ENCODE data around the gene AQP6.

The AQP6 gene

DNA sequence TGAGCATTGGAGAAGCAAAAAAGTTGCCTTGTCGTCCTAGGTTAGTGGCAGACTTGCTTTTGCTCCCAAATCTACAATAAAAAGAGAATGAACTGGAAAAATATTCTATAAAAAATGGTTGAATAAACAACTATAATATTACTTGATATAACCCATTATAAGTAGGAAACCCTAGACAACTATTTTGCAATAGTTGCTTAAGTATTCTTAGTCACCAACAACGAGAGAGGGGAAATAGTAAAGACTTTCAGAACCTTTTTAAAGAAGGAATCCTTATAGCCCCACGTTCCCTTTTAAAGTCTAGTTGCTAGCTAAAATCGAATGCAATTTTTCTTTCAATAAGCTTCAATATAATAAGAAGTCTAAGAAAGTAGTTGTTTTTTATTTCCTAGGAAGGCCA, 17.5 kb downstream of the AQP6 start:
- CTCF ChIA-PET, result interaction anchor here (1.4 kb wide), 2 partner anchors 35 to 80 kb away, joined by 4 to 5 read pairs; partner anchors contain the start of gene RACGAP1
- no peak for DNase-seq
- Mint-ChIP-seq H3K4me3 (no peak overlapping the region), H3K27ac (no peak overlapping the region), H3K4me1 (no peaks in the 10 kb centered on the region), H3K36me3 (peaks cover 69% of the 10 kb centered on the region), H3K9me3 (no peaks in the 10 kb centered on the region), H3K27me3 (no peaks in the 10 kb centered on the region)

DNA sequence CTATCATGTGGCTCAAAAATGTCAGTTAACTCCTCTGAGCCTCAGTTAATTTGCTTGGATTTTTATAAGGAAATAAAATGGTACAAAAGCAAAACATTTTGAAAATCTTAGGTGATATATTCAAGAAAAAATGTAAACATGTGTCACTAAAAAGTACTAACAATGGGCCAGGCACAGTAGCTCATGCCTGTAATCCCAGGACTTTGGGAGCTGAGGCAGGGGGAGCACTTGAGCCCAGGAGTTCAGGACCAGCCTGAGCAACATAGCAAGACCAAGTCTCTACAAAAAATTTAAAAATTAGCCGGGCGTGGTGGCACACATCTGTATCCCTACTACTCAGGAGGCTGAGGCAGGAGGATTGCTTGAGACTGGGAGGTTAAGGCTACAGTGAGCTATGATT, 25.7 kb downstream of the AQP6 start:
- Mint-ChIP-seq H3K4me1 (no peaks in the 10 kb centered on the region), H3K27me3 (no peaks in the 10 kb centered on the region), H3K27ac (no peak overlapping the region), H3K9me3 (no peaks in the 10 kb centered on the region), H3K4me3 (no peak overlapping the region), H3K36me3 (peaks cover 55% of the 10 kb centered on the region)
- CTCF ChIA-PET, result interaction anchor here (1.1 kb wide), 1 partner anchor 16 kb away, joined by 4 read pairs; no protein-coding TSS in a partner anchor
- DNase-seq, result no peak

DNA sequence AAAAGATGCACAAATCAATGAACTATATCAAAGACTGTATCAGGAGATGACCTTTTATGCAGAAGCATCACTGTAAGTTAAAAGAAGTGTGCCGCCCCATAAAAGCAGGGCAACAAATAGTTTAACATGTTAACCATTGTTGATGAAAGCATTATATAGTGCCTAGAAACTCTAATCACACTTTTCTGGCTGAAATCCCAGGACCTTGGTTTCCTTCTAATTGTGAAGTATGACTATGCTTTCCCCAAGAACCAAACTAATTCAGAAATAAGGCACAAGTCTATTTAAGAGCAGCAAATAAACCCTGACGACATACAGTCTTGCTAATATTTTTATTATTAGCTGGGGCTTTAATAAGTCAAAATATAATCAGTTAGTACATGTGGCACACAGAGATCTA, 30.8 kb downstream of the AQP6 start:
- CTCF ChIA-PET, result interaction anchor here (1.8 kb wide), 1 partner anchor 34 kb away, joined by 6 read pairs; no protein-coding TSS in a partner anchor
- no peak overlapping the region for H3K27ac Mint-ChIP-seq
- H3K27me3 Mint-ChIP-seq, result no peaks in the 10 kb centered on the region
- H3K9me3 Mint-ChIP-seq, result no peaks in the 10 kb centered on the region
- no peaks in the 10 kb centered on the region for H3K4me1 Mint-ChIP-seq
- H3K36me3 Mint-ChIP-seq, result peaks cover 64% of the 10 kb centered on the region
- DNase-seq, result no peak
- no peak overlapping the region for H3K4me3 Mint-ChIP-seq

DNA sequence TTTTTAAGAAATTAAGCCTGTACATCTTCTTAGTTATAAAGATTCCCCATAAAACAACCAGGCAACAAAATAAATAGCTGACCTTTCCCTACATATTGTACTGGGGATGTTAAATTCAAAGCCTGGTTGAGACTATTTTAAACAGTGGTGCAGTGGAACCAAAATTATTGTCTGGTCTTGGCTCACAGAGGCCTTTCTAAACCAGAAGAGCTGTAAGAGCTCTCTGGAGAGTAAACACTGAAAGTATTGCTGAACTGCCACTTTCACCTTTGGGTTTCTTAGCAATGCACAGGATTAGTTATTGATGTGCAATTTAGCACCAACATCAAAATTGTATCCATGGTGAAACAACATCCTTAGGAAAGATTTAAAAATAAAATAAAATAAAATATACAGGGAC, 31.9 kb downstream of the AQP6 start:
- no peaks in the 10 kb centered on the region for H3K9me3 Mint-ChIP-seq
- no peaks in the 10 kb centered on the region for H3K4me1 Mint-ChIP-seq
- no peaks in the 10 kb centered on the region for H3K27me3 Mint-ChIP-seq
- CTCF ChIA-PET, result interaction anchor here (0.7 to 1.4 kb wide), 4 partner anchors 9 to 66 kb away, joined by 3 to 6 read pairs (median 4); no protein-coding TSS in a partner anchor
- no peak for DNase-seq
- no peak overlapping the region for H3K4me3 Mint-ChIP-seq
- H3K27ac Mint-ChIP-seq, result no peak overlapping the region
- peaks cover 60% of the 10 kb centered on the region for H3K36me3 Mint-ChIP-seq

DNA sequence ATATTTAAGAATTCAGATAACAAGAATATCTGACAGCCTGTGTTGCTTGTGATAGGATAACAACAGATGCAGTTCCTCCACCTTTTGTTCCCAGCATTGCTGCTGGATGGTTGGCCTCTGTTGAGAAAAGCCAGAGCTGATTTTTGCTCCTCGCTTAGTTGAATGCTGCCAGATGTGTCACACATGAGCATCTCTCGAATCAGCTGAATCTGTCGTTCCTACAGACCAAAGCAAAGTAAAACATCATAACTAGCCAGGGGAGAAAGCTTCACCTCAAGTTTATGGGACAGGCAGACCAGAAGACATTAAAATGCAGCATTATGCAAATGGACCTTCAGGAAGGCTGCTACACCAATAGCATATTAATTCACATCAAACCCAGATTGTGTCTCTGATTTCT, 32.4 kb downstream of the AQP6 start:
- H3K36me3 Mint-ChIP-seq, result peaks cover 62% of the 10 kb centered on the region
- no peaks in the 10 kb centered on the region for H3K9me3 Mint-ChIP-seq
- no peak overlapping the region for H3K4me3 Mint-ChIP-seq

DNA sequence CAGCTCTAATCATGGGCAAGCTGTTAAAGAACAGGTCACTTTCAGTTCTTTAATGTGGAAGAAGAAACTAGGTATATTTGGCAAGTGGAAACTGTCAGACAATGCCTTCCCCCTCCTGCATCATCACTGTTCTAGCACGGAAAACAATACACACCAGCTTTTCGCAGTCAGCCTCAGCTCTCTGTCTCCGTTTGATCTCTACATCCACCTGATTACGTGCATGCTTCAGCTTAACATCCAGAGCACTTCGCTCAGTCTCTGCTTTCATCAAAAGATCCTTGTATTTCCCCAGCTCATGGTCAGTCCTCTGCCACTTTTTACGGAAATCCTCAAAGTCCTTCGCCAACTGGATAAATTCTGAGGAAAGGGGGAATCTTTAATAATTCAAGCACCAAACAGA, 33.5 kb downstream of the AQP6 start:
- Mint-ChIP-seq H3K36me3 (peaks cover 56% of the 10 kb centered on the region), H3K27ac (peak overlapping the region; percentile 45), H3K4me1 (no peaks in the 10 kb centered on the region), H3K27me3 (no peaks in the 10 kb centered on the region), H3K9me3 (no peaks in the 10 kb centered on the region), H3K4me3 (no peak overlapping the region)
- no peak for DNase-seq
- CTCF ChIA-PET, result interaction anchor here (1.0 to 1.3 kb wide), 3 partner anchors 10 to 243 kb away, joined by 3 to 4 read pairs (median 3); no protein-coding TSS in a partner anchor

More for the DNA sequence above, 32.4 kb downstream of the AQP6 start:
- Mint-ChIP-seq H3K4me1 (no peaks in the 10 kb centered on the region), H3K27ac (no peak overlapping the region), H3K27me3 (no peaks in the 10 kb centered on the region)
- CTCF ChIA-PET, result interaction anchor here (0.9 to 1.4 kb wide), 3 partner anchors 21 to 66 kb away, joined by 3 to 6 read pairs (median 4); no protein-coding TSS in a partner anchor
- DNase-seq, result no peak

DNA sequence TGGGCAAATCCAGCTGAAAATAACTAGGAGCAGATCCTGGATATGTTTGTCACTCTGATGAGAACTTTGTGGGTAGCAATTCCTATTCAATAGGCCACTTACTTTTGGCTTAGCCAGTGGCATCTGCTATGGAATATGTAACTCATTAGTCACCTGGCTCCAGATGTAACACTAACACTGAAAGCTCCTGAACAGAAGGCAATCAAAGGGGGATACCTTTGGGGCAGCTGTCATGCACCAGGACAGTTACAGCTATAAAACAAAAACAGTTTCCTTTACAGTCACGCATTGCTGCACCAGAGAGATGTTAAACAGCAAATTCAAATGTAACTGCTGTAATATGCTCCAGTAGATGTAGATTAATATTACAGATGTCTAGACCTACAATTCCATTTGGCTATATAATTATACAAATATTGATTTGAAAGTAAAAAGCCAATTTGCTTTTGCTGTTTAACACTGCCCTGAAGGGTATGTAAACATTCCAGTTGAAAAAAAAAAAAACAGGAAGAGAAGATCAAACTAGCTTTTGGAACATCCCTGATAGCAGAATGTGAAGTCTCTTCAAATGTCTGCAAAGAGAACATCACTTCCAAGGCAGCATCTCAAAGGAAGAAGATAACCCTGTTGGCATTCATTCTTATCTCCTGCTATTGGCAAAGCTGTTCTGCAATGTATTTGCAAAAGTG, 34.2 kb downstream of the AQP6 start:
- Mint-ChIP-seq H3K4me1 (no peaks in the 10 kb centered on the region), H3K27me3 (no peaks in the 10 kb centered on the region), H3K36me3 (peaks cover 52% of the 10 kb centered on the region), H3K9me3 (no peaks in the 10 kb centered on the region), H3K27ac (no peak overlapping the region), H3K4me3 (no peak overlapping the region)
- CTCF ChIA-PET, result interaction anchor here (1.0 to 1.3 kb wide), 5 partner anchors 9 to 244 kb away, joined by 3 to 4 read pairs (median 3); no protein-coding TSS in a partner anchor
- no peak for DNase-seq

DNA sequence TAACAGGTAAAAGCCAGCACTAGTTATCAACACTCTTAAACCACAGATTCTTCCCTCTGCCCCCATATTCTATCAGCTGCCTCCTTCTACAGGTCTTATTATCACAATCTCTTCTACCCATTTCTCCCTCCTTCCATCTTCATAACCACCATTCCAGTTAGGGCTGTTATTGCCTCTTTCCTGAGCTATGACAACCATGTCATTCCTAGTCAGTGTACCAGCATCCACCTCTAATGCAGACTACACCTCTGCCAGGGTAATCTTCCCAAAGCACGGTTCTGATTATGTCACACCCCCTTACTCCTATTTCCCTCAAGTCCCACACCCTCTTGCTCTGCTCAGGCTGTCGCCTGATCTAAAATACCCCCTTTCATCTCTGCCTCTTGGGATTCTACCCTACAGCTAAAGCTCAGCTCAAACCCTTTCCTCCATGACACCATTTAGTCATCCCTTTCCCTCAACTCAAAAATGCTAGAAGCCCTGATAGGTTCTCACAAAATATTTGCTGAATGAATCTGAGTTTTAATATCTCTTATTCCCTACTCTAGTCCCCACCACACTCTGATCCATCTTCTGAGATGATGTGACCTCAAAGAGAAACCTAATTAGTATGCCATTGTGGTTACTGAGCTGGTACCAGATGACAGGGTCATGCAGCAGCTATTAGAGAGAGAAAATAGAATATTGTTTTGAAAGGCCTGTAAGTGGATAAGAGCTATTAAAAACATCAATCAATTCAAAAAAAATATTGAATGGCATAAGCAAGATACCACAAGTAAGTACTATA, 40.8 kb downstream of the AQP6 start:
- H3K27me3 Mint-ChIP-seq, result no peaks in the 10 kb centered on the region
- no peaks in the 10 kb centered on the region for H3K9me3 Mint-ChIP-seq
- peaks cover 10% of the 10 kb centered on the region for H3K4me1 Mint-ChIP-seq
- CTCF ChIA-PET, result interaction anchor here (0.6 kb wide), 3 partner anchors 9 to 72 kb away, joined by 3 to 4 read pairs (median 3); no protein-coding TSS in a partner anchor
- no peak overlapping the region for H3K27ac Mint-ChIP-seq
- no peak overlapping the region for H3K4me3 Mint-ChIP-seq
- DNase-seq, result no peak
- peaks cover 37% of the 10 kb centered on the region for H3K36me3 Mint-ChIP-seq

DNA sequence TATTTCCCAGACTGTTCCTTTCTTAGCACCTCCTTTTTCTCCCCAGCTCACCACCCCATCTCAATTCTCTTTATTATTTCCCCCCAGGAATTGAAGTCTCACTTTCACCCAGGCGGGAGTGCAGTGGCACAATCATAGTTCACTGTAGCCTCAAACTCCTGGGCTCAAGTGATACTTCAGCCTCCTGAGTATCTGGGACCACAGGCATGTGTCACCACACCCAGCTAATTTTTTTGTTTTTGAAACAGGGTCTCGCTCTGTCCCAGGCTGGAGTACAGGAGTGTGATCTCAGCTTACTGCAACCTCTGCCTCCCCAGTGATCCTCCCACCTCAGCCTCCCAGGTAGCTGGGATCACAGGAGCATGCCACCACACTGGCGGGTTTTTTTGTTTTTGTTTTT, 41.6 kb downstream of the AQP6 start:
- DNase-seq, result no peak
- no peaks in the 10 kb centered on the region for H3K27me3 Mint-ChIP-seq
- peak overlapping the region; percentile 13 for H3K27ac Mint-ChIP-seq
- peaks cover 16% of the 10 kb centered on the region for H3K4me1 Mint-ChIP-seq
- no peak overlapping the region for H3K4me3 Mint-ChIP-seq
- CTCF ChIA-PET, result interaction anchor here (0.6 to 1.0 kb wide), 4 partner anchors 10 to 72 kb away, joined by 3 to 4 read pairs (median 3); no protein-coding TSS in a partner anchor
- H3K9me3 Mint-ChIP-seq, result no peaks in the 10 kb centered on the region
- peaks cover 42% of the 10 kb centered on the region for H3K36me3 Mint-ChIP-seq

DNA sequence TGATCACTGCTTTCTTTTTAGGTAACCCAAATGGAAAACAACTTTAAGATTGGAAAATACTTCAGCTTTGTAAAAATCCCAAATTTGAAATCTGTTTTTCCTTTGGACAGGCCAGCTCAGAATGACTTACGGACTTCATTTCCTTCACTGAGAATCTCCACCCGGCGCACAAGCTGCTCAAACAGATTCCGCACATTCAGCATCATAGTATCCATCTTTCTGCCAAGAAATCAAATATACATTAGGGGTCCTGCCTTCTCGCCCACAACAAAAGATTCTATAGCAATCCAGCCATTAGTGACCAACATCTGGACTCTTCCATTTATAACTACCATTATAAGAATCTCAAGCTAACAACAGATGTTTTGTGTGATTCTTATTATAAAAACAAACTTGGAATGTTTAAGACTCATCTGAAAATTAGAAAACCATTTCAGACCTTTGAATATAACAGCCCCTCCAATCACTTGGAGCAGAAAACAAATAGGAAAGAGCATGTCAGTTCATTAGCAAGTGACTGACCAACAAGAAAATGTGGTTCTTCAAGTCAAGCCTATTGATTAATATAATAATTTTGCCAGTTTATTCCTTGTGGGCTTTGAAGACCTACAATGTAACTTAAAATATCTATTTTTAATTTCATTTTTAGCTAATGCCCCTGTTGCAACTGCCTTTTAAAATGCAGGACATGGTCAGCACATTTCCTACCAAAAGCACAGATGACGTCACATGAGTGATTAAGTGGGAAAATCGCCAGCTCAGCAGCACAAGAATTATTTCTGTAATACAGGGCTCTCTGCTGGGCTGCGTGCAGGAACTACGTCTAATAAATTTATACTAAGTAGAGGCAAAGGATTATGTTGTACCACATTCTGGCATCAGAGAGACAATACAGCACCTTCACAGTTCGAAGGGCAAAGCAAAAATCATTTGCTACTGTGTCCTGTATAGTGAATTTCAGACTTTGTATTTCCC, 44.0 kb downstream of the AQP6 start:
- Mint-ChIP-seq H3K27ac (no peak overlapping the region), H3K9me3 (no peaks in the 10 kb centered on the region), H3K36me3 (peaks cover 40% of the 10 kb centered on the region), H3K4me3 (no peak overlapping the region), H3K4me1 (peaks cover 29% of the 10 kb centered on the region), H3K27me3 (no peaks in the 10 kb centered on the region)
- CTCF ChIA-PET, result interaction anchor here (0.6 to 1.4 kb wide), 6 partner anchors 10 to 50 kb away, joined by 3 to 4 read pairs (median 3); no protein-coding TSS in a partner anchor
- DNase-seq, result no peak

DNA sequence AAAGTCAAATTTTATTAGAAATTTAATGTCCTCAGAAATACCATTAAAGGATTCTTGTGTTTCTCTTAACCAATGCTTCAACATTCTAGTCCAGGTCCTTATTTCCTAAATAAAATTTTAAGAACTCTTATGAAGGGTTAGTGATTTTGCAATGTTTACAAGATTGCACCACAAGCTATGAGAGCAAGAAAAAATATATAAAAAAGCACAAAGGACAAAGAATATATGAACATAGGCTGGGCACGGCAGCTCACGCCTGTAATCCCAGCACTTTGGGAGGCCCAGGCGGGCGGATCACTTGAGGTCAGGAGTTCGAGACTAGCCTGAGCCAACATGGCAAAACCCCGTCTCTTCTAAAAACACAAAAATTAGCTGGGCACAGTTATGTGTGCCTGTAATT, 44.9 kb downstream of the AQP6 start:
- peaks cover 43% of the 10 kb centered on the region for H3K36me3 Mint-ChIP-seq
- H3K4me1 Mint-ChIP-seq, result peaks cover 37% of the 10 kb centered on the region
- H3K9me3 Mint-ChIP-seq, result no peaks in the 10 kb centered on the region
- no peak overlapping the region for H3K27ac Mint-ChIP-seq
- no peak for DNase-seq
- H3K4me3 Mint-ChIP-seq, result no peak overlapping the region
- no peaks in the 10 kb centered on the region for H3K27me3 Mint-ChIP-seq
- CTCF ChIA-PET, result interaction anchor here (1.4 kb wide), 1 partner anchor 22 kb away, joined by 4 read pairs; no protein-coding TSS in a partner anchor

DNA sequence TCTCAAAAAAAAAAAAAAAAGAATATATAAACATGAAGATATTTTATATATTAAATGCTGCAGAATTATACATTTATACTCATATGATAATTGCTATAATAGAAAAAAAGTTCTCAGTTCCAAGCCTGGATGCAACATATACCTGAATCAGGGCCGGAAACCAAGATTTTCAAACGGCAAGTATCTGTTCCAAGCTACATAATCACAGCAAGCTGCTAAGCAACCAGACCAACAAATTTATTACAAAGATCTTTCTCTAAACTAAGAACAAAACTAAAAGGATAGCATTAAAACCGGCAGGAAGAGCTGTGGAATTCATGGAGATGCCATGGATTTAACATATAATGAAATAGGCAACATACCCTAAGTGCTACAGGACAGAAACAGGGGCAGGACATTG, 45.4 kb downstream of the AQP6 start:
- no peak overlapping the region for H3K27ac Mint-ChIP-seq
- peaks cover 47% of the 10 kb centered on the region for H3K36me3 Mint-ChIP-seq
- DNase-seq, result no peak
- H3K4me3 Mint-ChIP-seq, result no peak overlapping the region
- no peaks in the 10 kb centered on the region for H3K27me3 Mint-ChIP-seq
- no peaks in the 10 kb centered on the region for H3K9me3 Mint-ChIP-seq
- CTCF ChIA-PET, result interaction anchor here (1.4 kb wide), 1 partner anchor 21 kb away, joined by 4 read pairs; no protein-coding TSS in a partner anchor
- peaks cover 42% of the 10 kb centered on the region for H3K4me1 Mint-ChIP-seq

DNA sequence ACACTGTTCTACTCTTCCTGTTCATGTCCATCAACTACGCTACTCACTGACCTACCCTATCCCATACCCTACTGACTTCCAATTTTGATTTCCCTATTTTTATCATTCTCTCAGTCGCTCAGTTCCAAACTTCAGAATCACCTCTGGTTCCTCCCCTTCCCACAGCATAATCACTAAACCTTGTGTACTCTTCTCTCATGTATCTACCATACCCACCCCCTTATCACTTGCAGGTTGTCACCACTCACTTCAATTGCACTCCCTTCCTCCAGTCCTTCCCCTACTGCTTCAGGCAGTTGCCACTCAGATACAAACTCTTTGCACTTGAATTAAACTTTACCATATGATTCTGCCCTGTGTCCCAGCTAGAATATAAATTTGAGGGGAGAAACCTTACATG, 46.2 kb downstream of the AQP6 start:
- Mint-ChIP-seq H3K27ac (no peak overlapping the region), H3K9me3 (no peaks in the 10 kb centered on the region), H3K27me3 (no peaks in the 10 kb centered on the region), H3K36me3 (peaks cover 44% of the 10 kb centered on the region), H3K4me3 (no peak overlapping the region), H3K4me1 (peaks cover 49% of the 10 kb centered on the region)
- CTCF ChIA-PET, result interaction anchor here (0.9 kb wide), 1 partner anchor 52 kb away, joined by 3 read pairs; no protein-coding TSS in a partner anchor
- no peak for DNase-seq

Measured in activated naive CD4-positive, alpha-beta T cell treated with anti-CD3 and anti-CD28 coated beads, Interleukin-2, amount 10 ng/mL, durations not matched to agents 7 days and 5 days (primary cell).